GM03348 (cell line): ENCODE measurements around the gene VWA8.
A peak's percentile ranks its signal among the peaks of the same experiment; 100 is the strongest.

Experiments used
- DNase-seq: peaks from one replicate; pipeline ENCODE4 v3.0.0; 2012; ENCODE audit warnings: low spot score

The VWA8 gene

DNA sequence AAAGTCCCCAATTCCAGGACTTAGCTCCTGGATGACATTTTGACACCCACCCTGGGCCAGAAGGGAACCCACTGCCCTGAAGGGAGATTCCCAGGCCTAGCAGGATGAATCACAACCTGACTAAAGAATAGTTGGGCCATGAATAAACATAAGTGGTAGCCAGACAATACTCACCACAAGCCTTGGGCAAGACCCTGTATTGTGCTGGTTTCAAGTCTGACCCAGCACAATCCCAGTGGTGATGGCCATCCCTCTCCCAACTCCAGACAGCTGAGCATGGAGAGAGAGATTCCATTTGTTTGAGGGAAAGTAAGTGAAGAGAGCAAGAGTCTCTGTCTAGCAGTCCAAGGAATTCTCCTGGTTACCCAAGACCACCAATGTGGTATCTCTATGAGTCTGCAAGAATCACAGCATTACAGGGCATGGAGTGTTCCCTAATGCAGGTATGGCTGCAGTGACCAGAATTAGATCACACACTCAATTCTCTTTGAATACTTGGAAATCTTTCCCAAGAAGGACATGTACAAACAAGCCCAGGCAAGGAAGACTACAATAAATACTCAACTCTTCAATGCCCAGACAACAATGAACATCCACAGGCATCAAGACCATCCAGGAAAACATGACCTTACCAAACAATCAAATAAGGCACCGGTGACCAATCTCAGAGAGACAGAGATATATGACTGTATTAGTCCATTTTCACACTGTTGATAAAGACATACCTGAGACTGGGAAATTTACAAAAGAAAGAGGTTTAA is 158.0 kb downstream of the VWA8 start:
- peak; percentile 17 for DNase-seq

DNA sequence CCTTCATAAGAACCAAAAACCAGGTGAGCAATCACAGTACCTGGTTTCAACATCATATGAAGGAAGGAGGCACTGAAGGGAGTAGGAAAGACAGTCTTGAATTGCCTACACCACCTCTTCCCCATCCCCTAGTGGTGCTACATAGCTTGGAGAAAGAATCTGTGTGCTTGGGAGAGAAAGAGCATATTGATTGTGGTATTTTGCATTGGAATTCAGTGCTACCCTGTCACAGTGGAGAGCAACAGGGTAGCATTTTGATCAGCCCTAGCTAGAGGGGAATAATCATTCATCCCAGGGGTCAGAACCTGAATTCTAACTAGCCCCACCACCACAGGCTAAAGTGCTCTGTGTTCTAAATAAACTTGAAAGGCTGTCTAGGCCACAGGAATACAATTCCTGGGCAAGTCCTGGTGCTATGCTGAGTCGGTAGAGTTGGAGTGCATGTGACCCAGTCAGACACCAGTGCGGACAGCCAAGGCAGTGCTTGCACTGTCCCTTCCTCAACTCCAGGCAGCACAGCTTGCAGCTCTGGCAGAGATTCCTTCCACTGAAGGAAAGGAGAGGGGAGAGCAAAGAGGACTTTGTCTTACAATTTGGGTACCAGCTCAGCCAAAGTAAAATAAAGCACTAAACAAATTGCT is 158.7 kb downstream of the VWA8 start:
- DNase-seq: no peak

DNA sequence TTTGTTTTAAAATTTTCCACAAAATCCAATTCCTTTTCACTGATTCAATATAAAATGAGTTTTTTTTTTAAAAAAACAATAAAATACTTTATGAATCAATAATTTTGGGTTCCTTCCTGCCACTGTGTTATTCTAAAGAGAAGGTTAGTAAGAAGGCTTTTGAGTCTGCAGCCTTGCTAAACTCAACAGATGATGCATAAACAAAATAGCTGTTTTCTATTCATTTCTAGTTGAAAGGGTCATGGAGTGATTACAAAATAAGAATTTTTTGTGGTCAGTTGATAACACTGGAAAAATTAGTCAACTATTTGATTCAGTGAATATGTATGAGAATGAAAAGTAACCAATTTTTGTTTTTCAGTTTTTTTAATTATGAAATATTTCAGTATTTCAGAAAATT is 169.9 kb downstream of the VWA8 start:
- DNase-seq: peak; percentile 11

DNA sequence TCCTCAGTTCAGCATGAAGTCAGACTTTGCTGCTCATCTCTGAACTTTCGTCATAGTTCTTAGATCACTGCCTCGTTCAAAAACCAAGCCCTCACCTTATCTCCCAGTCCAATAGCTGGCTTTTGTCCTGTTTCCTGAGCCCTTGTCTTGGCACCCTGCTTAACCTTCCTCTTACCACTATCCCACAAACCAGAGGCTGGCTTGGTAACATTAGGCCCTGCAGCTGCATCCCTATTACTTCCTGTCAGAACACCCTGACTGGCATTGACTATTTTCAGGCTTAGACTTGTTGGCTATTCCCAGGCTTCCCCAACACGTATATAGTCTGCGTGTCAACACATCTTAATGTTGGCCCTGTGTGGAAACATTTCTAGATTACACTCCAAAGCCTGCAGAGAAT is 172.4 kb downstream of the VWA8 start:
- no peak for DNase-seq

DNA sequence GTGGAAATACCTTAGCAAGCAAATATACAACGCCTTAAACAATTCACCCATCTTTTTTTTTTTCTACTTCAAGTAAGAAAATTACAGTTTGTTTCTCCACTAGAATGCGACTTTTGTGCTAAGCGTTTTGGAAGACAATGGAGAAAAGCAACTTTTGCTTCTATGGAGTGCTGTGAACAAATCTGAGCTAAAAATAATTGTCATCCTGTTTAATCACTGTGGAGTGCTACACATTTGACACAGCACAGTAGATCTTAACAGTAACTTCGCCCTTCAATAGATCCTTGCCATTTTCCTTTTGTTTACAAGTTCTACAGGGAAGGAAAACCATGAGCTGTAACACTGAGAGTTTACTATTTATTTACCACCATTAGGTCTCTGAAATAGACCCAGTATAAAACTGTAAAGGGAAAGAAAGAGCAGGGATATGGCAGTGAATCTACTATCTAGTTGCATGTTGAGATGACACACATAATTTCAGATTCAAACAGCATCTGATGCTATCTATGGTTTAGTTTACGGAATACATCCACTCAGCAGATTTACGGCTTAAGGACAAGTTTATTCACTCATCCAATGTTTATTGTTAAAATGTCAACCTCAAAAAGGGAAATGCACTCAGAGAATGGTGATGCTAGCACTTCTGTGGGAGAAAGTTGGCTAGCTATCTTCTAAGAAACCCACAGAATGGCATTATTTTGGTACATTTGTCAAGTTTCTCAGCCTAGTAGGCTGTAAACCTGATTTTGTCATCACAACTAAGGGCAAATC is 175.3 kb downstream of the VWA8 start:
- DNase-seq: no peak

DNA sequence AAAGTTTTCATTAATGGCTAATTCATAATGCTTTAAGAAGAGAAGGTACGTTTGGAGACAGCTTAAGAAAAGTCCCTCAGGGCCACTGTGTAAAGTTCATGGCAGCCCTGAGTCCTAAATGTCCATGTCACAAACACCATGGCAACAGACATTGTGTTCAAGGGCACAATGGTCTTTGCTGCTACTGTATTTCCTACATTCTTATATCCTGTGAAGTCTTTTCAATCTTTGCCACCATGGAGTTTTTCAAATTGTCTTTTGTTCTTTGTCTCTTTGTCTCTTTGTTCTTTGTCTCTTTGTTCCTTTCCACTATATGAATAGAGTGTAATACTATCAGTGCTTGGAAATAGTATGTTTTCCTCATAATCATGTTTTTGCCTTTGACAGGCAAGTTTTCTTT is 178.8 kb downstream of the VWA8 start:
- no peak for DNase-seq

DNA sequence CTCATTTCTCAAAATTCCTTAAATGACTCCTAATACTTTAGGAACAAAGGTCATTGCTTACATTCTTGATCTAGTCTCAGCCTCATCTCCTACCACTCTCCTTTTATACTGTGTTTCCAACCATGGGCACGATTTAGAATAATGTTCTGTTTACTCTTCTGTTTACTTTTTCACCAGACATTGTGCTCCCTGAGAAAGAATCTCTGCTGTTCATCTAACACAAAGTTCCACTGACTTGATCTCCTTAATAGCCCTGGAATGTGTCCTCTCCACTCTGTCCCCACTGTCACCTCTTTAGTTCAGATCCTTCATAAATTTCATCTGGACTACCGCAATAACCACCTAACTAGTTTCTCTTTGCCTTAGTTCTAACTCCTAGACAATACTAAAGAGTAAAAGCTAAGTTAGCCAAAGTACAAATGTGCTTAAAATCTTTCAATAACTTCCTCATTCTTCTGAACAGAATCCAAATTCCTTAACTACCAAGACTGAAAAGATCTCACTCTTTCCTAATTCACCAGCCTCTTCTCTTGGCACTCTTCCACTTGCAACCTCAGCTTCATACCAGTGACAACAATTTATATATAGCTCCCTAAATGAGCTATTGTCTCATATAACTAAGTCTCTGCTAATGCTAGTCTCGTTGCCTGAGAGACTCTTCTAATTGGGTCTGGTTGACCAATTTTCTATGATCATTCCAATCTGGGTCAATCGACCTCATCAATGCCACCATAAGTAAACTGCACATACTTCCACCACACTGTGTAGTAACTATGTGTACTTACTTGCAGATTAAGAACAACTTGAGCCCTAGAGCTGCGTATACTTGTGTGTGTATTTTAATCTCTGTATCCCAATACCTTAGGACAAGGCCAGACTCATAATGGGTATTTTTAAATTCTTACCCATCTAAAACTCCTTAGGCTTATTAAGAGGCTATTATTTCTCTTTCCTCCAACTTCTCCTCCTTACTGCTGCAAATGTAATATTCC is 179.9 kb downstream of the VWA8 start:
- DNase-seq: peak; percentile 79

DNA sequence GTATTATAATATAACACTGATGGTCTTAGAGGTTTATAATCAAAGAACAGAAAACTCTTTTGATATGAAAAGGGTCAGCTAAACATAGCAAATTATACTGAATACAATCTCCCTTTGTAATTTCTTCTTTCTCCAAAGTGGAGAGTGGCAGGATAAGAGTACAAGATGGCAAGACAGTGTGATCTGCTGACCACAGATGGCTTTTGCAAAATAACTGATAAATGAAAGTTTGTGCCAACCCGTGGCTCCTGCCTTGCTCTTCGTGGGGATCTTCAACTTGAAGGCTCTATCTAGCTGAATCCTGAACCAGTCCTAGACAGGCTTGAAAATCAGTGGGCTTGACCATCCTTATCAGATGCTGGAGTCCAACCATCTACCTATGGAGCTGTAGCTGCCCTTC is 185.7 kb downstream of the VWA8 start:
- no peak for DNase-seq

DNA sequence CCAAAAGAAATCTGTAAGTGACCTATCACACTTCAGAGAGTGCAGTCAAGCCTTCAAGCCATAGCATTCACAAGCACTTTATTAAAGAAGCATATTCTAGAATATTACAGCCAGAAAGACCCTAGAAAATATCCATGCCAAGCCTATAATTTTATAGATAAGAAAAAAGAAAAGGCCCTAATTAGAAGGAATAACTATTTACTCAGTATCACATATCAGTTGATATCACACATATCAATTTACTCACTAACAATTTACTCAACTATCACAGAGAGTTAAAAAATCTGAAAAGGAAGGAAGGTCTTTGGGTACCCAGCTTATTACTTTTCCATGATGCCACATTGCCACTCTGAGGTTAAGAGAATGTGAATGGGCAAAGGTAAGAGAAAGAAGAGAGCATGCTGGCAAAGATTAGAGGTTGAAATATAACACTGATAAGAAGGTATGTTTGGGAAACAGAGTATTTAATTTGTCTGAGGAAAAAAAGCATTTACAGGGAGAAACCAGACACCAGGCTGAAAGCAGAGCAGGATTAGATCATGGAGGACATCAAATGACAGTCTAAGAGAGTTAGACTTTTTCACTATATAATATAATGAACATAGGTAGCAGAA is 186.2 kb downstream of the VWA8 start:
- no peak for DNase-seq

DNA sequence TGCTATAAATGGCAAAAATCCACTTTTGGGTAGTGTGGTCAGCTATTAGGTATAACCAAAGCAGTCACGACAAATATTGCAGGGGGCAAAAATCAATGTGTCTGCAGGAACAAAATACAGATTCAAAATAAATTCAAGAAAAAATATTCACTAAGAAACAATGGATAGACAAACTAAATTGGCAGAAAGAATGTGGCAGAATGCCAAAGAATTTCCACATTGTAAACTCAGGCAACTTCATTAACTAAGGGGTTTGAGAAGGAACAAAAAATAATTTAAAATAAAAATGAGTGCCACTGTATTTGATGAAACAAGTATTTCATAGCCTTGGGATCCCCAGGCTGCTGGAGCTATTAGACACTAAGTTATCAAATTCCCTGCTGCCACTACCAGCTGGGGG is 193.1 kb downstream of the VWA8 start:
- DNase-seq: no peak

DNA sequence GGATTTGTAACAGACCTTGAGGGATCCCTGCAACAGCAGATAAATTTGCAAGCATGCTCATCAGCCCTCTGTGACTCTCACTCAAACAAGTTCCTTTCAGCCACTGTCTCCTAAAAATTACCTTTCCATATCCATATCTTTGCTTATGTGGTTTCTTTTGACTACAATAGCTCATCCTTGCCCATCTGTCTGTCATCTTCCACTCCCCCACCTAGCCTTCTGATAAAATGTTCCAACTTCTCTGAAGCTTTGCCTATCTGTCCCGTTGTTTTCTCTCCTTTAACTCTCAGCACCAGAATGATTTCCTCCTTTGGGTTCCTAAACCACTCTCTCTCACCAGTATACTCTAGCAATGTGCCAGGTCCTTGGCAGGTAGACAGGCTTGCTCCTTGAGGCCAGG is 194.5 kb downstream of the VWA8 start:
- no peak for DNase-seq

DNA sequence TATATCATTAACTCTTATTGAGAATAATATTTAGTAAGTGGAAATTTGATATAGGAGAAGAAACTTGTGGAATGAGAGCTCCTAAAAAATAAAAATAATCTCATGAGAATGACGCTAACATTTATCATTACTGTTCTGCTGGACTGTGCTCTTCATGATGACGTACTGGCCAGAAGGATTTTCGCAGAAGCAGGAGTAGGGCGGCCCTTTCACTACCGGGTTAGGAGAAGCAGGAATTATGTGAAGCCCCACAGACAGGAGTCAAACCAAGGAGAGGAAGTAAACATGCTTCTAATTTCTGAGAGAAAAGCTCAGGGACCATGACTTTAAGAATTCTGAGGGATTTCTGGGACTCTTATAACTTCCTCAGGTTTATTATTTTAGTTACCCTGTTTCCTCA is 195.1 kb downstream of the VWA8 start:
- no peak for DNase-seq

DNA sequence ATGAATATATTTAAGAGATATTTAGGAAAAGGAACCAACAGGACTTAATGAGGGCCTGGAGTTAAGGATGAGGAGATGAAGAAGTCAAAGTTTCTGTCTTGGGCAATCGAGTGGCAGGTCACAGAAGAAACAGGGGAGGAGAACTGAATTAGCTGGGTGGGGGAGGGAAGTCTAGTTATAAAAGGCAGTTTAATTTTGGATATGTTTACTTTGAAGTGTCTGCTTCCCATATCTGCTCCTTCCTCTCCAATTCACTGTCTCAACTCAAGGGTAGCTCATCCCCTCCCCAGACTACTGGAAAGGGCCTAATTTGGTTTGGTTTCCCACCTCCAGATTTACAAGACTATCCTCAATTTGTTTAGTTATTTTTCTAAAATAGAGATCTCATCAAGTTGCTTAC is 195.9 kb downstream of the VWA8 start:
- no peak for DNase-seq

DNA sequence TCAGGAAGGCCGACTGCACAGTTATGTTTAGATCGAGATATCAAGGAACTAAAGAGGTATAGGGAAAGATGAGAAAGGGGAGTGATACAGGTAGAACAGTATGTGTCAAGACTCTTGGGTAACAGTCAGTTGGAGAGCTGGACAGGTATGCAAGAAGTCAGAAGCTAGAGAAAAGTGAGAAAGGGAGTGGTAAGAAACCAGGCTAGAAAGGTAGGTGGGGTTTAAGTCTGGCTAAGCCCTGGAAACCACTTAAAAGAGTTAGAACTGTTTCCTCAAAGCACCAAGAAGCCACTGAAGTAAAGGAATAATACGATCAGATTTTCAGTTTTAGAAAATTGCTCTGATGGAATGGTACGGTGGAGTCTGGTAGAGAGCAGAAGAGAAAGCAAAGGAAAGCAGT is 196.4 kb downstream of the VWA8 start:
- DNase-seq: no peak

DNA sequence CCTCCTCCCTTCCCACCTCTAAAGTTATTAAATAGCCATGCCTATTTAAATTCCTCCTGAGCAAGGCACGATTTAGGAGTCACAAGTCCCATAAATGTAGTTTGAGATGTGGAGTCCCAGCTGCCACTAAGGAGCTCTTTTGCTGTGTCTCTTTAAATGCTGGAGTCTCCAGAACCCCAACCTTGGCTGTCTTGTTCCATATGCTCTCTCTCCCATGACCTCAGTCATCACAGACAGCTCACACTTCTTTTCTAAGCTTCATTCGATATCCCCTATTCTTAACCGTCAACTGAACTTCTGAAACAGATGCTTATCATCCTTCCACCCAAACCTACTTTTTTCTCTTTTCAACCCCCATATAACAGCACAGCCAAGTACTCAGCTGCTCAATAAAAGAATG is 197.1 kb downstream of the VWA8 start:
- DNase-seq: no peak

DNA sequence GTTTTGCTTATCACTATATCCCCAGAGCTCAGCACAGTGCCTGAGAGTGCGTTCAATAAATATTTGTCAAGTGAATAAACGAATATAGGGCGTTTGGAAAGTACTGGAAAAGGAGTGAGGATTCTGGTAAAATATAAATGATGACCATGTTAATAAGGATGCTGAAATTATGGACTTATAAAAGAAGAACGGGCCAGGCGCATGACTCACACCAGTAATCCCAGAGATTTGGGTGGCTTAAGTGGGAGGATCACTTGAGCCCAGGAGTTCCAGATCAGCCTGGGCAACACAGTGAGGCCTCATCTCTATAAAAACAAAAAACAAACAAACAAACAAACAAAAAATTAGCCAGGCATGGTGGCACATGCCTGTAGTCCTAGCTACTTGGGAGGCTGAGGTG is 198.1 kb downstream of the VWA8 start:
- DNase-seq: no peak

DNA sequence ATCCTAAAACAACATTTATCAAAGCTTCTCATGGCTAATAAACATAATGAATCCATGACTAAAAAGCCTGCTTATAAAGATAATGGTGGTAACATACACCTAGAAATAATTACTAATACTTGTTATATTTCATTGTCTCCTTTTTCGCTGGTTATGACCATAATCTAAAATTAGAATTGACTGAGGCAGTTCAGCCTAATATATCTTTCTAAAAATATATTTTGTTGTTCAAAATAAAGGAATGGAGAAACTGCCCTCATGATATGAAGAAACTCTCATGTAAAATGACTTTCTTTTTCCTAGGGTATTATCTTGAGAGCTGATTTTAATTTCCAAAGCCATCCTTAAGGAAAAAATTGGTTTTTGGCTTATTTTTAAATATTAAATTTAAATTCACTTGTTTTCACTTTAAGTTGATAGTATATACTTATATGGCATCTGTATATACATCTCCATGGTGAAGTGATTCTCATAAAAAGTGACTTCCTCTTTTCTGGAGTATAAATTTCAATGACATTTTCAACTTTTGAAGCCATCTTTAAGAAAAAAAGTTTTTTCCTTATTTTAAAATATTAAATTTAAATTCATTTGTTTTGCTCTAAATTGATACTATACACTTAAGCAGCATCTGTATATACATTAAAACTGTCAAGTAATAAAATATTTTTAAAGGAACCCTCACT is 204.6 kb downstream of the VWA8 start:
- no peak for DNase-seq

DNA sequence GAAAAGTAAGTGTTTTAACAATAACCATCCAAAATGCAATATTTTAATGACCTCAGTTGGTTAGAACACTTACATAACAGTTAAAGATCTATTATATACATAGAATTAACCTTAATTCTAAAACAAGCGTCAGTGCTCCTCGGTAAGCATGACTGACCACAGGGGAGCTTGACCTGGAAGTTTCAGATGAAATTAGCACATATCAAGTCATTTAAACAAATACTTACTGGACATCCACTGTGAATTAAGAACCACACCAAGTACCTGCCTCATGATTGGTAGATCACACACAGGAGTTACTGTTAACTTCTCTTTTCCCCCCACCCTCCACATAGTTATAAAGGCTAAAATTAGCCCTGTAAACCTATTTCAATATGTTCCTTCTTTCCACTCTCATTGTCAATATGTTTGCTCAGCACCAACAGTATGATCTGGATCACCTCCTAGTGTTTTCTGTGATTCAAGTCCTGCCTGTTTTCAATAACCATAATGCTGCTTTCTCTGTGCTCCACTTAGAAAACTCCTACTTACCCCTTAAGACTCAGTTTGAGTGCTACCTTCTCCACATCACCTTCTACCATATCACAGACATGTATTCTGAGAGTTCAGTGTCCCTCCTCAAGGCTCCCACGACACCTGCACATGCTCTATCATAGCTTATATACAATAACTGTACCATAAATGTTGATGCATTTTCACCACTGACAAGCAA is 209.0 kb downstream of the VWA8 start:
- no peak for DNase-seq

DNA sequence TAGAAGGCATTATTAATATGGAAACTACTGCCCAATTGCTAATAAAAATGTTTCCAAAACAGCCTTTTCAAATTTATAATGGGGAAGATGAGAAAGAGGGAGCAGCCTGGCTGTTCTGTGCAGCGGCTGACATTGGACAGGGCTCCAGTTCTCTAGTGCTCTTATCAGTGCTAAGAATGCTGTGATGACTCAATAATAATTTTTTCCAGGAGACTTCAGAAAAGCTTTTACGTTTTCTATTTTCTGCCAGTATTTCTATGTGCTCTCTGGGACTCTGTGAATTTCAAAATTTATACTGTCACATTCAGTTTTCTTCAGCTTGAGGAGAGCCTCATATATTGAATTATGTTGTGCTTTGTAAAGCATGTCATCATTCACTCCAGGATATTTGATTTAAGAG is 209.6 kb downstream of the VWA8 start:
- DNase-seq: peak; percentile 62

DNA sequence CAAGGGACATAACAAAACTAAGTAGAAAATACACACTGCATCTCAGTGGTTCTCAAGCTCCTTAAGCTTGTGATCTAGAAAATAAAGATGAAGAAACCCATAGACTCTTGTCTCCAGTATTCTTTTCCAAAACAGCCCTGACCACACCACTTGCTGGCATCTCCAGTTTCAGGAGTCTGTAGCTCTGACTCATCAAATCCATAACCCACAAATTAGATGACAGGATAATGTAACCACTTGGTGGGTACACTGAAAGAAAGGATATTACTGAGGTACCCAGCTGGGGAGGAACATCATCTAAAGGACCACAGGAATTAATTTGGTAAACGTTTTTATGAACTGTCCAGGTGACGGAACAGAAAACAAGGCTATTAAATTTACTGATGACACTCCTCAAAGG is 214.7 kb downstream of the VWA8 start:
- DNase-seq: peak; percentile 44
